GM12872 (cell line): ENCODE results near the gene LST1.

Source experiments
- CTCF ChIP-seq: IDR thresholded peaks from 3 replicates; pipeline ENCODE4 v1.5.1; 2011; ENCODE audit warnings: low read depth, mild to moderate bottlenecking, low read length, moderate library complexity; ENCODE audit not compliant: insufficient read depth

Gene LST1

GRCh38 chr6:31557443-31558317 lies 28.4 kb upstream of the LST1 start:
- TF ChIP-seq CTCF: no peak

DNA sequence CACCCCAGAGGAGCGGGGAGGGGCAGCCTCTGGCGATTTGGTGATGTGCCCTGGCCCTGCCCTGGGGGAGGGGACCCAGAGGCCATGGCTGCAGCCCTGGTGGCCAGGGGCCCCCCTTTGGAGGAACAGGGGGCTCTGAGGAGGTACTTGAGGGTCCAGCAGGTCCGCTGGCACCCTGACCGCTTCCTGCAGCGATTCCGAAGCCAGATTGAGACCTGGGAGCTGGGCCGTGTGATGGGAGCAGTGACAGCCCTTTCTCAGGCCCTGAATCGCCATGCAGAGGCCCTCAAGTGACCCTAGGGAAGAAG lies 27.8 kb upstream of the LST1 start:
- TF ChIP-seq CTCF: no peak

- no peak for TF ChIP-seq CTCF
These were observed 27.2 kb upstream of the LST1 start for GRCh38 chr6:31558631-31559500.

GRCh38 chr6:31559606-31559957 lies 26.5 kb upstream of the LST1 start:
- TF ChIP-seq CTCF: no peak

DNA sequence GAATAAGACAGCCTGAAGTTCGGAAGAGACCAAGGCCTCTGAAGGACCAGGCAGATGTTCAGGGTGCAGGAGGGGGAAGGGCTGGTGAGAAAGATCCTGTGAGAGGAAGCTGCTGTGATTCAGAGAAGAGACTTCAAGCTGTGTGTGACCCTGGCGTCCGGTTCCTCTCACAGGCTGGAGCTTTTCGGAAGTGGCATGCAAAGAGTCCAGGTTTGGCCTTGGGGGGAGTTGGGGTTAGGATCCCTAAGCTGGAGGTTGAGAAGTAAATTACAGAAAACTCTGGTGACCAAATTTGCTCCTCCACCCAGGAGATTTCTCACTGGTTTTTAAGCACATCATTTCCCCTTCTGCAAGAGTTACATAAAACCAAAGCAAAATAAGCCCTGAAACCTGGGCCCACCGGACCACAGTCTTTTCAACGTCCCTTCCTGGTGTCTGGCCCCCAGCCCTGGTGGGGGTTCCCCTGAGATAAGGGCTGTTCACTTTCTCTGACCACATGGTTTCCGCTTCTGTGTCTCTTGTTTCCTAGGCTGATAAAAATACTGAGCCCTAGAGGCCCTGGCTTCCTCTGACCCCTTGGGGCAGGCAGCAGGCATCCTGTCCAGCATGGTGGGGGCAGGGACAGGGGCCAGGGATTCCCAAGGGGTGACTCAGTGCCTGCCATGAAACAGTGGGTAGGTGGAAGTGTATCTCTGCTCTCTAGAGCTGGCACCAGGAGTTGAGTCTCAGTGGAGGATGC lies 25.9 kb upstream of the LST1 start:
- no peak for TF ChIP-seq CTCF

DNA sequence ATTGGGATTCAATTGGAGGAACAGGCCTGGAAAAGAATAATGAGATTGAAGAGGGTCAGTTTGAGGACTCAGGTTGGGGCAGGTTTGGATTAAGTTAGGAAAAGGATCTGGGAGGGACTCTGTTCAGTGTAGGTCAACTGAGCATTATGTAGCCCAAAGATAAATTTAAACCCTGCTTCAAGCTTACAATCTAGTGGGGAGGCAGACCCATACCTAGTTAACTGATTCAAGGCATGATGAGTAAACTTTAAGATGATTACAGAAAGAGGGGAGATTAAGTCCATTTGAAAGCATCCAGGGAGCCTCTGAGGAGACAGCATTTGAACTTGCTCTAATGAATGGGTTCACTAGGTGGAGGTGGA lies 25.4 kb upstream of the LST1 start:
- no peak for TF ChIP-seq CTCF

GRCh38 chr6:31567531-31568370 lies 18.3 kb upstream of the LST1 start:
- no peak for TF ChIP-seq CTCF
